ENCODE results near the gene TRIM47. TPM values are rescaled to one million over a fixed set of nuclear protein-coding genes. Genes with fewer than 3 reads are reported as not detected.
A peak's percentile ranks its signal among the peaks of the same experiment; 100 is the strongest.

TRIM47 gene
- total RNA-seq, 4 donors from 2014 or later = 21.0 to 146 (median 40.8) TPM

- no peaks in the 10 kb centered on the region for H3K9me3 ChIP-seq
- no peak for ATAC-seq
- no peak overlapping the region for H3K27ac ChIP-seq
- H3K36me3 ChIP-seq = peaks cover 0 to 71% of the 10 kb centered on the region in 2 donors
- no peak for TF ChIP-seq POLR2AphosphoS5 (IDR thresholded peaks at IDR 0.05)
- no peak for TF ChIP-seq CTCF (IDR thresholded peaks at IDR 0.05)
- TF ChIP-seq EP300 (IDR thresholded peaks at IDR 0.05) = no peak
- no peak for TF ChIP-seq POLR2A (IDR thresholded peaks at IDR 0.05)
- peaks cover 0 to 25% (median 0%) of the 10 kb centered on the region in 3 donors for H3K4me1 ChIP-seq
- 76 to 97% methylated on average over 4 to 10 of the region's 25 CpGs for WGBS, 2 donors (ENCODE audit: low coverage in 1 of 2)
- H3K27me3 ChIP-seq = no peaks in the 10 kb centered on the region
- H3K4me3 ChIP-seq = no peak overlapping the region
Observed at GRCh38 chr17:75834279-75834920, 44.0 kb downstream of the TRIM47 start.

- Histone ChIP-seq H3K36me3 (peaks cover 0 to 57% of the 10 kb centered on the region in 2 donors), H3K27ac (peak overlapping the region in 3 of 4 donors; percentile 38 to 65 (median 54)), H3K4me3 (no peak overlapping the region), H3K4me1 (peaks cover 0 to 37% (median 4%) of the 10 kb centered on the region in 3 donors), H3K9me3 (no peaks in the 10 kb centered on the region), H3K27me3 (no peaks in the 10 kb centered on the region)
- 19 to 56% methylated on average over 2 to 18 of the region's 20 CpGs for WGBS, 2 donors (ENCODE audit: low coverage in 1 of 2)
- no peak for ATAC-seq
- TF ChIP-seq POLR2A (IDR thresholded peaks at IDR 0.05) = no peak
- no peak for TF ChIP-seq POLR2AphosphoS5 (IDR thresholded peaks at IDR 0.05)
- TF ChIP-seq EP300 (IDR thresholded peaks at IDR 0.05) = no peak
- no peak for TF ChIP-seq CTCF (IDR thresholded peaks at IDR 0.05)
Observed at GRCh38 chr17:75832652-75833400, 45.6 kb downstream of the TRIM47 start.

GRCh38 chr17:75832164-75832651, 46.2 kb downstream of the TRIM47 start:
- Histone ChIP-seq H3K36me3 (peaks cover 0 to 55% of the 10 kb centered on the region in 2 donors), H3K27me3 (no peaks in the 10 kb centered on the region), H3K9me3 (no peaks in the 10 kb centered on the region), H3K4me1 (peaks cover 0 to 44% (median 10%) of the 10 kb centered on the region in 3 donors), H3K4me3 (no peak overlapping the region), H3K27ac (peak overlapping the region in 3 of 4 donors; percentile 38 to 65 (median 54))
- WGBS, 2 donors (ENCODE audit: low coverage in 1 of 2) = 77% methylated on average over 5 of the region's 10 CpGs; no CpG with 5 or more reads in 1 of the 2 donors
- ATAC-seq = peak; percentile 24
- TF ChIP-seq POLR2AphosphoS5 (IDR thresholded peaks at IDR 0.05) = no peak
- no peak for TF ChIP-seq CTCF (IDR thresholded peaks at IDR 0.05)
- no peak for TF ChIP-seq POLR2A (IDR thresholded peaks at IDR 0.05)
- no peak for TF ChIP-seq EP300 (IDR thresholded peaks at IDR 0.05)

- WGBS, 2 donors (ENCODE audit: low coverage in 1 of 2) = 60% methylated on average over 1 of the region's 15 CpGs; no CpG with 5 or more reads in 1 of the 2 donors
- peak overlapping the region in 2 of 4 donors; percentile 2 to 65 for H3K27ac ChIP-seq
- peaks cover 0 to 50% of the 10 kb centered on the region in 2 donors for H3K36me3 ChIP-seq
- H3K27me3 ChIP-seq = no peaks in the 10 kb centered on the region
- TF ChIP-seq EP300 (IDR thresholded peaks at IDR 0.05) (no peak), CTCF (IDR thresholded peaks at IDR 0.05) (no peak), POLR2A (IDR thresholded peaks at IDR 0.05) (no peak), POLR2AphosphoS5 (IDR thresholded peaks at IDR 0.05) (no peak)
- peaks cover 0 to 54% (median 15%) of the 10 kb centered on the region in 3 donors for H3K4me1 ChIP-seq
- ATAC-seq = no peak
- H3K9me3 ChIP-seq = no peaks in the 10 kb centered on the region
- H3K4me3 ChIP-seq = no peak overlapping the region
Observed at GRCh38 chr17:75831032-75831571, 47.3 kb downstream of the TRIM47 start.
